Stimulated activated naive B cell treated with anti-CD40 and anti-IgM and Interleukin-4, amounts not matched to agents 10 μg/mL and 1 μg/mL and 100 μg/mL, for 72 hours (primary cell): ENCODE results near the gene PIAS3.
"Not testable (repeated sequence)": the region's sequence is repeated elsewhere in the genome, so short reads cannot be mapped to it uniquely, and the experiment has no call there.

Experiments used
- ATAC-seq, 2 donors: fragments of 150-1000 bp; cut with Tn5 transposase; replicated peaks; 2 replicates each; pipeline ENCODE4 v1.10.0; 2021; ENCODE audit warnings: moderate library complexity in 1 of 2
- DNase-seq: peaks from one replicate; pipeline ENCODE4 v3.0.0; 2021
- H3K27ac Mint-ChIP-seq: one replicate; pipeline ENCODE4 v1.8.0; 2022; ENCODE audit warnings: mild to moderate bottlenecking, mixed read lengths
- H3K27me3 Mint-ChIP-seq, 2 donors: one replicate each; pipeline ENCODE4 v1.8.0; 2022; ENCODE audit warnings: mixed read lengths in 2 of 2
- H3K36me3 Mint-ChIP-seq, 2 donors: one replicate each; pipeline ENCODE4 v1.8.0; 2022; ENCODE audit warnings: mixed read lengths in 2 of 2, mild to moderate bottlenecking in 1 of 2
- H3K4me1 Mint-ChIP-seq, 2 donors: one replicate each; pipeline ENCODE4 v1.8.0; 2022; ENCODE audit warnings: mixed read lengths in 2 of 2, mild to moderate bottlenecking in 1 of 2
- H3K4me3 Mint-ChIP-seq, 2 donors: one replicate each; pipeline ENCODE4 v1.8.0; 2022; ENCODE audit warnings: mild to moderate bottlenecking in 2 of 2, mixed read lengths in 2 of 2, moderate library complexity in 1 of 2
- H3K9me3 Mint-ChIP-seq, 2 donors: one replicate each; pipeline ENCODE4 v1.8.0; 2022; ENCODE audit warnings: mixed read lengths in 2 of 2, mild to moderate bottlenecking in 1 of 2

PIAS3 gene

GRCh38 chr1:145823565-145824498 lies 35.0 kb downstream of the PIAS3 start, which contains the start of the genes POLR3C and RNF115:
POLR3C (plus strand) TSS chr1:145824200; CDS start chr1:145825777, 1,577 bp downstream.
RNF115 (minus strand) TSS chr1:145824095; CDS start chr1:145823873, 222 bp downstream.
- peak; percentile 97 for ATAC-seq
- Mint-ChIP-seq H3K36me3 (peaks cover 22 to 32% of the 10 kb centered on the region in 2 donors), H3K27ac (peak within 1 kb of the TSS; percentile 97), H3K4me3 (peak within 1 kb of the TSS; percentile 93 to 99), H3K4me1 (peaks cover 12 to 18% of the 10 kb centered on the region in 2 donors), H3K9me3 (no peaks in the 10 kb centered on the region), H3K27me3 (no peaks in the 10 kb centered on the region)
- DNase-seq = peak; percentile 81

GRCh38 chr1:145822779-145823331 lies 36.0 kb downstream of the PIAS3 start:
- H3K36me3 Mint-ChIP-seq = peaks cover 13 to 22% of the 10 kb centered on the region in 2 donors
- DNase-seq, H3K27me3 Mint-ChIP-seq, H3K9me3 Mint-ChIP-seq, H3K4me3 Mint-ChIP-seq, H3K27ac Mint-ChIP-seq, ATAC-seq: not testable (repeated sequence)
- peaks cover 7 to 10% of the 10 kb centered on the region in 2 donors for H3K4me1 Mint-ChIP-seq

DNA sequence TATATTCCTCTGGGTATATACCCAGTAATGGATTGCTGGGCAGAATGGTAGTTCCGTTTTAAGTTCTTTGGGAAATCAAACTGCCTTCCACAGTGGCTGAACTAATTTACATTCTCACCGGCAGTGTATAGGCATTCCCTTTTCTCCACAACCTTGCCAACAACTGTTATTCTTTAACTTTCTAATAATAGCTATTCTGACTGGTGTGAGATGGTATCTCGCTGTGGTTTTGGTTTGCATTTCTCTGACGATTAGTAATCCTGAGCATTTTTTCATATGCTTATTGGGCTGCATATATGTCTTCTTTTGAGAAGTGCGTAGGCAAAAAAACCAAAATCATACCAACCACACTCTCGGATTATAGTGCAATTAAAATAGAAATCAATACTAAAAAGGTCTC lies 40.8 kb downstream of the PIAS3 start:
- not testable (repeated sequence) for H3K27me3 Mint-ChIP-seq, H3K27ac Mint-ChIP-seq, H3K9me3 Mint-ChIP-seq, H3K4me1 Mint-ChIP-seq, DNase-seq, H3K36me3 Mint-ChIP-seq, H3K4me3 Mint-ChIP-seq
- peak; percentile 38 to 42 for ATAC-seq

DNA sequence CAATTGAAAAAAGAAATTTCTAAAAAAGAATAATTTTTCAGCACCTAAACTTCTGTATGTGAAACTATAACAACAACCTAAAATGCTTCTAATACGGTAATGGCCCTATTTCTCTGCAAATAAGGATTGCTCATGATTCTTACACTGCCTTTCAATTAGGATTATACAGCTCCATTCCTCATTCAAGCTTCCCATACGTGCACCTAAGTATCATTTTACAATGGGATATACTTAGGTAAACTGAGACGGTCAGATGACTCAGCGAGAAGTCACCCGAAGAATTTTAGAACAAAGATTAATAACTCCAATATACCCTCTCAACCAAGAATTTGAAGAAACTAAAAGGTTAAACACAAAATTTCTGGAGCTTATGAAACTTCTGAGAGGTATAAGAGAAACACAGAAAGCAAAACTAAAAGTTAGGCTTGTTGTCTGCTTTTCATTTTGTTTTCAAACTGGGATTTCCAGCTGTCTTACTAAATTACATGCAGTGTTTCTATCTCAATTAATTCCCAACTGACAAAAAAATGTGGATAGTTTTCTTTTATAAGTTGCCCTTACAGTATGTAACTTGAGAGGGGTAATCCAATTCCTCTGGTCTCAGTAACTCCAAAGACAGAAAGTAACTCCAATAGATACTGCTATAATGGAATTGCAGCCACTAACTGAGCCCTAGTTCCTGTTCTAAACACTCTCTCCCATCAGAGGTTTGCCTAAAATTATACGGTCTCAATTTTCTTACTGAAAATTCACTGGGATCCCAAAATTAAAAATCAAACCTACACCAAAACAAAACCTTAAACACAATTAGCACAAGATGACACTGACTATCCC lies 45.7 kb downstream of the PIAS3 start:
- H3K36me3 Mint-ChIP-seq, H3K27ac Mint-ChIP-seq, H3K4me3 Mint-ChIP-seq, ATAC-seq, H3K9me3 Mint-ChIP-seq, DNase-seq, H3K4me1 Mint-ChIP-seq, H3K27me3 Mint-ChIP-seq: not testable (repeated sequence)

- Mint-ChIP-seq H3K27ac (no peak overlapping the region), H3K4me1 (peaks cover 24 to 40% of the 10 kb centered on the region in 2 donors), H3K36me3 (peaks cover 0 to 3% of the 10 kb centered on the region in 2 donors), H3K9me3 (no peaks in the 10 kb centered on the region), H3K27me3 (no peaks in the 10 kb centered on the region), H3K4me3 (no peak overlapping the region)
- ATAC-seq (no peak), DNase-seq (no peak)
Measured at GRCh38 chr1:145806844-145807243, 52.0 kb downstream of the PIAS3 start.

DNA sequence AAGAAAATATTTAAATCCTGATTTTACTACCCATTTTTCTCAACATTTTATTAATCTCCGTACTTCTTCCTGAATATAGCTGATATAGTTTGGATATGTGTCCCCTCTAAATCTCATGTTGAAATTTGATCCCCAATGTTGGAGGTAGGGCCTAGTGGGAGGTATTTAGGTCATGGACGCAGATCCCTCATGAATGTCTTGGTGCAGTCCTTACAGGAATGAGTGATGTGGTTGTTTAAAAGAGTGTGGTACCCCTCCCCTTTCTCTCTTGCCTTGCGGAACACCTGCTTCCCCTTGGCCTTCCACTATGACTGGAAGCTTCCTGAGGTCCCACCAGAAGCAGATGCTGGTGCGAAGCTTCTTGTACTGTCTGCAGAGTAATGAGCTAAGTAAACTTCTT lies 52.5 kb downstream of the PIAS3 start:
- H3K27ac Mint-ChIP-seq = no peak overlapping the region
- DNase-seq = no peak
- no peak for ATAC-seq
- H3K27me3 Mint-ChIP-seq = no peaks in the 10 kb centered on the region
- H3K9me3 Mint-ChIP-seq = no peaks in the 10 kb centered on the region
- H3K4me3 Mint-ChIP-seq = no peak overlapping the region
- H3K4me1 Mint-ChIP-seq = peaks cover 28 to 44% of the 10 kb centered on the region in 2 donors
- H3K36me3 Mint-ChIP-seq = peaks cover 3 to 4% of the 10 kb centered on the region in 2 donors

GRCh38 chr1:145805057-145805456 lies 53.8 kb downstream of the PIAS3 start:
- Mint-ChIP-seq H3K27ac (no peak overlapping the region), H3K4me3 (no peak overlapping the region), H3K27me3 (no peaks in the 10 kb centered on the region), H3K9me3 (no peaks in the 10 kb centered on the region), H3K4me1 (peaks cover 32 to 54% of the 10 kb centered on the region in 2 donors), H3K36me3 (peaks cover 3 to 8% of the 10 kb centered on the region in 2 donors)
- no peak for ATAC-seq
- no peak for DNase-seq

DNA sequence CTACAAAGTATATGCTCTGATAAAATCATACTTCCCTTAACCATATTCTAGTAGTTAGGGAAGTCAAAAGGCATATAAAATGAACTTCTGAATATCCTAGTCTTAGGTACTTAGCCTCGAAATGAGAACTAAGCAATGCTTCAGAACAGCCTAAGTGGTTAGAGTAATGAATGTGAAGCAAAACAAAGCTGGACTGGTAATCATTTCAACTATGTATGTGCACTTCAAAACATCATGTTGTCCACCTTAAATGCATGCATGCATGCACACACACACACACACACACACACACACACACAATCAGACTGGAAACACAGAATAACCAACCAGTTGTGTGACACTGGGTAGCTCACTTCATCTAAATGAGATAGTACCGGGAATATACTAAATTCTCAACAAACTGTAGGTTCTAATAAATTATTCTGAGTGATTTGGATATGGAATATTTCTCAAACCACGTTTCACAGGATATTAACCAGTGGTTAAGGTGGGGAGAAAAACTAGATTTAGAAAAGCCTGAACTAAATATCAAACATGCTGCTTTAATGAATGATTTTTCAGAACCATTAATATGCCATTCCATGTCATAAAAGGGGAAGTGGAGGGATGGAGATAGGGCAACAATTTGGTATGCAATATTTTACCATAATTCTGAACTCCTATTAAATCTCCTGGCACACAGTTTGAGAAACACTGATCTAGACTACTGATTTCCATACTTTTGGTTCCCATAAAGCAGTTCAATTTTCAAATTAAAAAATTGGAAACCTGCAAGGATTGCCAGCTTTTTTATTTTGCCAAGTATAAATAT lies 54.4 kb downstream of the PIAS3 start:
- Mint-ChIP-seq H3K36me3 (peaks cover 8 to 14% of the 10 kb centered on the region in 2 donors), H3K27ac (no peak overlapping the region), H3K4me1 (peaks cover 34 to 57% of the 10 kb centered on the region in 2 donors), H3K9me3 (peaks cover 0 to 2% of the 10 kb centered on the region in 2 donors), H3K27me3 (no peaks in the 10 kb centered on the region), H3K4me3 (no peak overlapping the region)
- ATAC-seq (no peak), DNase-seq (no peak)

DNA sequence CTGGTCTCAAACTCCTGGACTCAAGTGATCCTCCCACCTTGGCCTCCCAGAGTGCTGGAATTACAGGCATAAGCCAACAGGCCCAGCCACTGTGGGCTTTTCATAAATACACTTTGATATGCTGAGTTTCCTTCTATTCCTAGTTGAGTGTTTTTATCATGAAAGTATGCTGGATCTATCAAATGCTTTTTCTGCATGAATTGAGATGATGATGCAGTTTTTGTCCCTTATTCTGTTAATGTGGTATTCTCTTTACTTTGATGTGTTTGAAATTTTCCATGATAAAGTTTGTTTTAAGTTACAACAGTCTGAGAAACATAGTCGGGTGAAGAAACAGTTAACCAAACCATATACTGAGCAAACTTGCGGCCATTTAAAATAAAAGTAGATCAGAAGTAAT lies 59.1 kb downstream of the PIAS3 start:
- no peak for ATAC-seq
- peaks cover 30 to 54% of the 10 kb centered on the region in 2 donors for H3K4me1 Mint-ChIP-seq

More for the DNA sequence above, 59.1 kb downstream of the PIAS3 start:
- no peaks in the 10 kb centered on the region for H3K27me3 Mint-ChIP-seq
- no peak overlapping the region for H3K27ac Mint-ChIP-seq
- peaks cover 37 to 52% of the 10 kb centered on the region in 2 donors for H3K36me3 Mint-ChIP-seq
- DNase-seq = no peak
- H3K4me3 Mint-ChIP-seq = no peak overlapping the region
- H3K9me3 Mint-ChIP-seq = peaks cover 13 to 19% of the 10 kb centered on the region in 2 donors
